ENCODE data around the gene ABCB8.

DNA sequence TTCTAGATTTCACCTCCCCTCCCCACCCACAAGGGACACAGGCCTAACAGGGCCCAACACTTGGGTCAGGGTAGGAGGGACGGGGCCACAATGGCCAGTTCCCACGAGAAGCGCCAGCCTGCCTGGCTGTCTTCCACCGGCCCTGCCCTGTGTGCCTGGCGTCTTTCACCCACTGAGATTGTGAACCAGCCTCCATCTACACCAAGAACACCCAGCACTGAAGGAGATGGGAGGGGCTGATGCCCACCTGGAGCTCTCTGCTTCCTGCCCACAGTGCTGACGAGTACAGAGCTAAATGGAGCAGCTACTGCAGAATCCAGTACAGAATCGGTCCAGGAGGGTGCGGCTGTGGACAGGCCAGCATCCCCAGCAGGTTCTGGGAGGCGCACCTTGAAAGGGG, 17.7 kb downstream of the ABCB8 start:
- TF ChIP-seq CTCF (IDR thresholded peaks at IDR 0.05), result no peak
- no peak for TF ChIP-seq EZH2 (IDR thresholded peaks at IDR 0.05; ENCODE audit: borderline replicate concordance, insufficient read depth, low read depth, low read length, poor library complexity, severe bottlenecking)
